Fibroblast of lung (primary cell): ENCODE measurements around the gene LTBP4. TPM values are rescaled to one million over a fixed set of nuclear protein-coding genes. Genes with fewer than 3 reads are reported as not detected.
"Not testable (repeated sequence)": the region's sequence is repeated elsewhere in the genome, so short reads cannot be mapped to it uniquely, and the experiment has no call there.

Source experiments
- DNase-seq, 2 donors: peaks; one replicate each; pipeline versions ENCODE4 v3.0.0 to v3.0.0-alpha.2; 2010; ENCODE audit warnings: low read depth in 2 of 2
- H2AFZ ChIP-seq: 2 replicates; pipeline ENCODE4 v1.5.1; 2012; ENCODE audit warnings: low read length, control low read depth, inconsistent platforms
- H3K27ac ChIP-seq: 2 replicates; pipeline ENCODE4 v1.5.1; 2011; ENCODE audit warnings: low read length, control low read depth; ENCODE audit not compliant: insufficient read depth
- H3K27me3 ChIP-seq: 2 replicates; pipeline ENCODE4 v1.5.1; 2011; ENCODE audit warnings: mild to moderate bottlenecking, low read length; ENCODE audit not compliant: control insufficient read depth, insufficient read depth
- H3K36me3 ChIP-seq: 2 replicates; pipeline ENCODE4 v1.5.1; 2011; ENCODE audit warnings: low read length; ENCODE audit not compliant: control insufficient read depth, insufficient read depth
- H3K4me1 ChIP-seq: 2 replicates; pipeline ENCODE4 v1.5.1; 2011; ENCODE audit warnings: low read length; ENCODE audit not compliant: control insufficient read depth, insufficient read depth; ENCODE audit errors: extremely low read depth
- H3K4me2 ChIP-seq: 2 replicates; pipeline ENCODE4 v1.5.1; 2011; ENCODE audit warnings: low read length, control low read depth; ENCODE audit not compliant: insufficient read depth; ENCODE audit errors: extremely low read depth
- H3K4me3 ChIP-seq, 4 experiments: fragments of 200-600 bp in 1 of 4; sonication (generic) in 1 of 4; replicated peaks in 1 of 4; 2 replicates each; pipeline ENCODE4 v1.5.1; 2011 to 2016; ENCODE audit warnings: low read length in 4 of 4, low read depth in 3 of 4, mild to moderate bottlenecking in 3 of 4, control low read depth in 2 of 4, inconsistent platforms in 1 of 4, mixed read lengths in 1 of 4; ENCODE audit not compliant: insufficient read depth in 1 of 4; ENCODE audit errors: control extremely low read depth in 1 of 4
- H3K79me2 ChIP-seq: 2 replicates; pipeline ENCODE4 v1.5.1; 2012; ENCODE audit warnings: mild to moderate bottlenecking, low read length, inconsistent platforms; ENCODE audit not compliant: control insufficient read depth, insufficient read depth
- H3K9ac ChIP-seq: 2 replicates; pipeline ENCODE4 v1.5.1; 2011; ENCODE audit warnings: mild to moderate bottlenecking, low read length, control low read depth; ENCODE audit not compliant: insufficient read depth
- H3K9me3 ChIP-seq: 2 replicates; pipeline ENCODE4 v1.5.1; 2012; ENCODE audit warnings: low read depth, low read length; ENCODE audit not compliant: control insufficient read depth, insufficient read depth
- H4K20me1 ChIP-seq: 2 replicates; pipeline ENCODE4 v1.5.1; 2011; ENCODE audit warnings: low read length; ENCODE audit not compliant: control insufficient read depth, insufficient read depth; ENCODE audit errors: extremely low read depth
- EZH2 ChIP-seq: IDR thresholded peaks from 2 replicates; pipeline ENCODE4 v1.5.1; 2012; ENCODE audit warnings: low read length, control low read depth, mild to moderate bottlenecking; ENCODE audit errors: missing control alignments
- polyA plus RNA-seq, 2 donors: library from polyadenylated mRNA; depleted of rRNA in 1 of 2; stranded (reverse) in 1 of 2; unstranded in 1 of 2; fragments of >200 nt; gene quantifications; 2 replicates each; pipeline ENCODE4 v1.2.1, GENCODE V29; 2011 to 2012; ENCODE audit warnings: missing spikeins in 1 of 2
- total RNA-seq: library from RNA; depleted of rRNA; stranded (reverse); fragments of >200 nt; gene quantifications from 2 replicates; pipeline ENCODE4 v1.2.1, GENCODE V29; 2014
- TF ChIP-seq, protein P1 (sequence below), 2 donors: IDR thresholded peaks in 1 of 2; conservative IDR thresholded peaks in 1 of 2; 1 replicate in 1 of 2; 2 replicates in 1 of 2; pipeline ENCODE4 v1.5.1; 2011 to 2012; ENCODE audit warnings: low read length in 2 of 2, control low read depth in 1 of 2, inconsistent platforms in 1 of 2, low read depth in 1 of 2, mild to moderate bottlenecking in 1 of 2

Gene LTBP4
- total and polyA plus RNA-seq, 2 donors (not counting 1 experiment from before 2014, with no cell fraction given) = 31.7 to 46.4 TPM

DNA sequence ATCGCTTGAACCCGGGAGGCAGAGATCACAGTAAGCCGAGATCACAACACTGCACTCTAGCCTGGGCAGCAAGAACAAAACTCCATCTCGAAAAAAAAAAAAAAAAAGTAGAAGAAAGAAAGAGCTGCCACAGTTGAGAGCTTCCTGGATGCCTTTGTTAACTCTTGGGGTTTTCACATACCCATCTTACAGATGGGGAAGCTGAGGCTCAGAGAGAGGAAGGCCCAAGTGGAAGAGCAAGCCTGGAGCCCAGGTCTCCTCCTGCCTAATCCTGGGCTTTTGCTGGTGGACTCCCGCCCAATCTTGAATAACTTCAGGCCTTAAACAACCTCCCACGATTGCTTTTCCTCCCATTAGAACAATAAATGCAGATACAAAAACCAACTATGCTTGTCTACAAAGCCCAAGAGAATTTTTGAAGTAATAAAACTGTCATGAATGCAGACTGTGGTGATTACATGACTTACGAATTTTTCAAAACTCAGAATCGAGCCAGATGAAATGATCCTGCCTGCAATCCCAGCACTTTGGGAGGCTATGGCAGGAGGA, 41.7 kb downstream of the LTBP4 start:
- TF ChIP-seq EZH2 = no peak
- TF ChIP-seq, protein P1, sequence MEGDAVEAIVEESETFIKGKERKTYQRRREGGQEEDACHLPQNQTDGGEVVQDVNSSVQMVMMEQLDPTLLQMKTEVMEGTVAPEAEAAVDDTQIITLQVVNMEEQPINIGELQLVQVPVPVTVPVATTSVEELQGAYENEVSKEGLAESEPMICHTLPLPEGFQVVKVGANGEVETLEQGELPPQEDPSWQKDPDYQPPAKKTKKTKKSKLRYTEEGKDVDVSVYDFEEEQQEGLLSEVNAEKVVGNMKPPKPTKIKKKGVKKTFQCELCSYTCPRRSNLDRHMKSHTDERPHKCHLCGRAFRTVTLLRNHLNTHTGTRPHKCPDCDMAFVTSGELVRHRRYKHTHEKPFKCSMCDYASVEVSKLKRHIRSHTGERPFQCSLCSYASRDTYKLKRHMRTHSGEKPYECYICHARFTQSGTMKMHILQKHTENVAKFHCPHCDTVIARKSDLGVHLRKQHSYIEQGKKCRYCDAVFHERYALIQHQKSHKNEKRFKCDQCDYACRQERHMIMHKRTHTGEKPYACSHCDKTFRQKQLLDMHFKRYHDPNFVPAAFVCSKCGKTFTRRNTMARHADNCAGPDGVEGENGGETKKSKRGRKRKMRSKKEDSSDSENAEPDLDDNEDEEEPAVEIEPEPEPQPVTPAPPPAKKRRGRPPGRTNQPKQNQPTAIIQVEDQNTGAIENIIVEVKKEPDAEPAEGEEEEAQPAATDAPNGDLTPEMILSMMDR (conservative IDR thresholded peaks at IDR 0.05 in 1 of 2, IDR thresholded peaks at IDR 0.05 in 1 of 2; ENCODE audit: low read depth in 1 of 2, low read length in 2 of 2) = no peak
- no peaks in the 10 kb centered on the region for H3K36me3 ChIP-seq
- H3K4me3 ChIP-seq = no peak overlapping the region
- H4K20me1 ChIP-seq = no peaks in the 10 kb centered on the region
- DNase-seq = no peak
- H2AFZ ChIP-seq = no peak overlapping the region
- H3K27me3 ChIP-seq = no peaks in the 10 kb centered on the region
- H3K27ac ChIP-seq = no peak overlapping the region
- no peak overlapping the region for H3K9ac ChIP-seq
- H3K4me2 ChIP-seq = no peak overlapping the region
- H3K79me2 ChIP-seq = no peaks in the 10 kb centered on the region
- no peaks in the 10 kb centered on the region for H3K9me3 ChIP-seq
- H3K4me1 ChIP-seq = peaks cover 25% of the 10 kb centered on the region

DNA sequence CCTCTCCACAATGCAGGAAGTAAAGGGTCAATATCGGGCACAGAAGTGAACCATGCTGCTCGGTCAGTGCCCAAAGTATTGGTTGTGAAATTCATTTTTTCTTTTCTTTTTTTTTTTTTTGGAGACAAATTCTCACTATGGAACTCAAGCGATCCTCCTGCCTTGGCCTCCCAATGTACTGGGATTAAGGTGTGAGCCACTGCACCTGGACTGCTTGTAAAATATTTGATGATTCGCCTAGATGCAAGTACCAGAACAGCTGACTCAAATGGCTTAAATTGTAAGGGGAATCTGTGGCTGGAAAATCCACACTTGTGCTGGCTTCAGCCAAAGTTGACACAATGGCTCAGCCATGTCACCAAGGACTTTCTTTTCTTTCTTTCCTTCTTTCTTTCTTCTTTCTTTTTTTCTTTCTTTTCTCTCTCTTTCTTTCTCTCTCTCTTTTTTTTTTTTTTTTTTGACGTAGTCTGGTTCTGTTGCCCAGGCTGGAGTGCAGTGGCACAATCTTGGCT, 45.6 kb downstream of the LTBP4 start:
- peak in 1 of 2 donors; percentile 36 for DNase-seq
- Histone ChIP-seq H3K27me3 (no peaks in the 10 kb centered on the region), H3K9ac (peak overlapping the region; percentile 46)

DNA sequence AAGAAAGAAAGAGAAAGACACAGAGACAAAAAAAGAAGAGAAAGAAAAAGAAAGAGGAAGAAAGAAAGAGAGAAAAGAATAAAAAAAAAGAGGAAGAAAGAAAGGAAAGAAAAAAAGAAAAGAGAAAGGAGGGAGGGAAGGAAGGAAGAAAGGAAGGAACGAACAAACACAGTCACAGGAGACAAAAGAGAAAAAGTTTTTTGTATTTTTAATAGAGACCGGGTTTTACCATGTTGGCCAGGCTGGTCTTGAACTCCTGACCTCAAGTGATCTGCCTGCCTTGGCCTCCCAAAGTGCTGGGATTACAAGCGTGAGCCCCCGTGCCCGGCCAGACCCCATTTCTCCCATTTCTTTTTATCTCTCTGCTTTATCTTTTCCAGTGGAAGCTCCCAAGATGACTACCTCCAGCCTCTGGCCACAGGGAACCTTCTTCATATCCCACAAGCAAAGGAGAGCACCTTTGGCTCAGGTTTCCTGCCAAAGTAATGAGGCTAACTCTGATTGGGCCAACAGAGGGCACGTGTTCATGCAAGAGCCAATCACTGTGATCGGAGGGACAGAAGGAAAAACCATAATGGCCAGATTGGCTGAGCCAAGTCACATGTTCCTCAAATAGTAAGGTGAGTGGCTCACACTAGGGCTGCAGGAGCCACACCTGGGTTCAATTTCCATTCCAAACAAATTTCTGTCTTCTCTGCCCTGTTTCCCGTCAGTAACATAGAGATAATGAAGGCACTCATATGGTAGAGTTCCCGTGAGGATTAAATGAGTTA, 48.9 kb downstream of the LTBP4 start:
- not testable (repeated sequence) for H3K9me3 ChIP-seq, H2AFZ ChIP-seq, H3K9ac ChIP-seq, H3K4me2 ChIP-seq, H3K79me2 ChIP-seq, DNase-seq, H3K36me3 ChIP-seq, H3K4me3 ChIP-seq, H4K20me1 ChIP-seq, H3K27me3 ChIP-seq
- Histone ChIP-seq H3K27ac (peak overlapping the region; percentile 34), H3K4me1 (peaks cover 18% of the 10 kb centered on the region)

More for the DNA sequence above, 45.6 kb downstream of the LTBP4 start:
- Histone ChIP-seq H3K36me3 (no peaks in the 10 kb centered on the region), H2AFZ (no peak overlapping the region), H3K4me3 (peak overlapping the region in 2 of 4 experiments; percentile 2 to 37), H3K4me2 (peak overlapping the region; percentile 93), H3K9me3 (no peaks in the 10 kb centered on the region), H3K27ac (peak overlapping the region; percentile 90), H3K4me1 (peaks cover 19% of the 10 kb centered on the region), H3K79me2 (no peaks in the 10 kb centered on the region), H4K20me1 (no peaks in the 10 kb centered on the region)
- no peak for TF ChIP-seq EZH2
- TF ChIP-seq, protein P1 (conservative IDR thresholded peaks at IDR 0.05 in 1 of 2, IDR thresholded peaks at IDR 0.05 in 1 of 2; ENCODE audit: low read depth in 1 of 2, low read length in 2 of 2) = no peak
